GM23338 (cell line): ENCODE data around the gene VAX1. TPM values are rescaled to one million over a fixed set of nuclear protein-coding genes. Genes with fewer than 3 reads are reported as not detected.
A peak's percentile ranks its signal among the peaks of the same experiment; 100 is the strongest.

ENCODE experiments used
- ATAC-seq: fragments of 200-7000 bp; cut with Tn5 transposase; 3 replicates; pipeline ENCODE4 v1.9.1; 2020
- DNase-seq: peaks from one replicate; pipeline ENCODE4 v3.0.0-alpha.2; 2015; ENCODE audit warnings: low spot score
- H2AFZ ChIP-seq: fragments of 200-600 bp; sonication (generic); 2 replicates; pipeline ENCODE4 v1.8.0; 2016; ENCODE audit warnings: antibody characterized with exemption, mild to moderate bottlenecking, moderate library complexity
- H3F3A ChIP-seq: fragments of 200-600 bp; sonication (generic); replicated peaks from 2 replicates; pipeline ENCODE4 v1.8.0; 2017; ENCODE audit warnings: antibody characterized with exemption, mixed run types, low read depth
- H3K27ac ChIP-seq: fragments of 200-600 bp; sonication (generic); 2 replicates; pipeline ENCODE4 v1.6.1; 2016; ENCODE audit warnings: low read depth
- H3K27me3 ChIP-seq: fragments of 200-600 bp; sonication (generic); 2 replicates; pipeline ENCODE4 v1.8.0; 2016; ENCODE audit warnings: mild to moderate bottlenecking, mixed run types, moderate library complexity; ENCODE audit not compliant: insufficient read depth
- H3K36me3 ChIP-seq: fragments of 200-600 bp; sonication (generic); 2 replicates; pipeline ENCODE4 v1.8.0; 2016; ENCODE audit warnings: mild to moderate bottlenecking; ENCODE audit not compliant: insufficient read depth
- H3K4me1 ChIP-seq: fragments of 200-600 bp; sonication (generic); 2 replicates; pipeline ENCODE4 v1.8.0; 2016; ENCODE audit warnings: mild to moderate bottlenecking, moderate library complexity; ENCODE audit not compliant: insufficient read depth
- H3K4me2 ChIP-seq: fragments of 200-600 bp; sonication (generic); 2 replicates; pipeline ENCODE4 v1.7.1; 2017; ENCODE audit warnings: mixed run types
- H3K4me3 ChIP-seq: fragments of 200-600 bp; sonication (generic); 2 replicates; pipeline ENCODE4 v1.6.1; 2016; ENCODE audit warnings: mixed run types
- H3K79me2 ChIP-seq: fragments of 200-600 bp; sonication (generic); replicated peaks from 2 replicates; pipeline ENCODE4 v1.8.0; 2017; ENCODE audit warnings: mild to moderate bottlenecking; ENCODE audit not compliant: insufficient read depth
- H3K9me2 ChIP-seq: fragments of 200-600 bp; sonication (generic); 2 replicates; pipeline ENCODE4 v1.8.0; 2017; ENCODE audit not compliant: insufficient read depth
- H4K20me1 ChIP-seq: fragments of 200-600 bp; sonication (generic); replicated peaks from 2 replicates; pipeline ENCODE4 v1.8.0; 2017; ENCODE audit warnings: mild to moderate bottlenecking; ENCODE audit not compliant: insufficient read depth
- H3K27ac Mint-ChIP-seq: 2 replicates; pipeline ENCODE4 v1.8.0; 2020; ENCODE audit warnings: inconsistent platforms, mild to moderate bottlenecking, moderate library complexity, mixed read lengths
- H3K27me3 Mint-ChIP-seq: 3 replicates; pipeline ENCODE4 v1.8.0; 2022; ENCODE audit warnings: low read depth, mild to moderate bottlenecking, moderate library complexity, mixed read lengths, inconsistent platforms; ENCODE audit not compliant: insufficient read depth, poor library complexity
- H3K36me3 Mint-ChIP-seq: 3 replicates; pipeline ENCODE4 v1.8.0; 2021; ENCODE audit warnings: low read depth, mild to moderate bottlenecking, inconsistent platforms, moderate library complexity, mixed read lengths
- H3K4me1 Mint-ChIP-seq: 3 replicates; pipeline ENCODE4 v1.8.0; 2020; ENCODE audit warnings: mild to moderate bottlenecking, inconsistent platforms, mixed read lengths
- H3K4me3 Mint-ChIP-seq: 3 replicates; pipeline ENCODE4 v1.8.0; 2021; ENCODE audit warnings: moderate library complexity, mild to moderate bottlenecking, inconsistent platforms, mixed read lengths
- H3K9me3 Mint-ChIP-seq: 3 replicates; pipeline ENCODE4 v1.8.0; 2020; ENCODE audit warnings: moderate library complexity, mild to moderate bottlenecking, inconsistent platforms, mixed read lengths
- CREB1 ChIP-seq: fragments of 250-450 bp; sonication (Bioruptor Pico); IDR thresholded peaks from 2 replicates; pipeline ENCODE4 v1.5.0; 2020; ENCODE audit warnings: low read depth, mild to moderate bottlenecking, moderate library complexity
- EZH2 ChIP-seq: fragments of 200-600 bp; sonication (generic); IDR thresholded peaks from one replicate; pipeline ENCODE4 v1.8.0; 2017; ENCODE audit warnings: antibody characterized with exemption, mild to moderate bottlenecking, low read depth; ENCODE audit not compliant: unreplicated experiment
- EZH2phosphoT487 ChIP-seq: fragments of 200-600 bp; sonication (generic); IDR thresholded peaks from one replicate; pipeline ENCODE4 v1.8.1; 2018; ENCODE audit warnings: antibody characterized with exemption; ENCODE audit not compliant: unreplicated experiment
- JUNB ChIP-seq: IDR thresholded peaks from one replicate; pipeline ENCODE4 v1.6.1; 2016; ENCODE audit warnings: antibody characterized with exemption; ENCODE audit not compliant: unreplicated experiment
- POLR2AphosphoS5 ChIP-seq: IDR thresholded peaks from 2 replicates; pipeline ENCODE4 v1.6.1; 2016; ENCODE audit warnings: antibody characterized with exemption, low read depth
- STAT1 ChIP-seq: IDR thresholded peaks from one replicate; pipeline ENCODE4 v1.6.1; 2016; ENCODE audit warnings: antibody characterized with exemption; ENCODE audit not compliant: unreplicated experiment
- ZNF331 ChIP-seq: fragments of 250-450 bp; sonication (Bioruptor Pico); IDR thresholded peaks from 2 replicates; pipeline ENCODE4 v1.5.0; 2020; ENCODE audit warnings: low read depth, mild to moderate bottlenecking, moderate library complexity
- polyA plus RNA-seq: library from polyadenylated mRNA; unstranded; fragments of >200 nt; fragmentation: Nextera tagmentation; extraction: Ambion mirVana; gene quantifications from 2 replicates; pipeline ENCODE4 v1.2.1, GENCODE V29; 2016
- total RNA-seq: library from RNA; depleted of rRNA; stranded (reverse); fragments of >200 nt; shearing (Covaris generic); gene quantifications from 2 replicates; pipeline ENCODE4 v1.2.3, GENCODE V29; 2014
- TF ChIP-seq, protein P1 (sequence below): fragments of 250-450 bp; sonication (Bioruptor Pico); IDR thresholded peaks from 2 replicates; pipeline ENCODE4 v1.5.0; 2020; ENCODE audit warnings: mild to moderate bottlenecking, moderate library complexity

Gene VAX1
- total and polyA plus RNA-seq, 2 experiments from 2014 or later, result not detected

- H3K4me3 ChIP-seq, result peak overlapping the region; percentile 55
- H2AFZ ChIP-seq, result no peak overlapping the region; the same call in 1 of the 2 replicates
- H3K27me3 ChIP-seq, result peaks cover 99% of the 10 kb centered on the region
- H3F3A ChIP-seq, result peaks cover 43% of the 10 kb centered on the region
- Mint-ChIP-seq H3K4me3 (peak overlapping the region; percentile 76), H3K4me1 (peaks cover 59% of the 10 kb centered on the region), H3K27ac (no peak overlapping the region), H3K36me3 (peaks cover 3% of the 10 kb centered on the region; the same call in 1 of the 3 replicates), H3K9me3 (peaks cover 7% of the 10 kb centered on the region; the same call in 2 of the 3 replicates), H3K27me3 (peaks cover 95% of the 10 kb centered on the region)
- H3K9me2 ChIP-seq, result no peaks in the 10 kb centered on the region
- DNase-seq, result peak; percentile 39
- H3K4me1 ChIP-seq, result peaks cover 76% of the 10 kb centered on the region
- H3K79me2 ChIP-seq, result no peaks in the 10 kb centered on the region
- no peak overlapping the region for H3K27ac ChIP-seq
- no peaks in the 10 kb centered on the region for H3K36me3 ChIP-seq
- H3K4me2 ChIP-seq, result peak overlapping the region; percentile 88
- no peak for ATAC-seq
- TF ChIP-seq CREB1 (CRISPR knock-in tag), result no peak
- TF ChIP-seq, protein P1, sequence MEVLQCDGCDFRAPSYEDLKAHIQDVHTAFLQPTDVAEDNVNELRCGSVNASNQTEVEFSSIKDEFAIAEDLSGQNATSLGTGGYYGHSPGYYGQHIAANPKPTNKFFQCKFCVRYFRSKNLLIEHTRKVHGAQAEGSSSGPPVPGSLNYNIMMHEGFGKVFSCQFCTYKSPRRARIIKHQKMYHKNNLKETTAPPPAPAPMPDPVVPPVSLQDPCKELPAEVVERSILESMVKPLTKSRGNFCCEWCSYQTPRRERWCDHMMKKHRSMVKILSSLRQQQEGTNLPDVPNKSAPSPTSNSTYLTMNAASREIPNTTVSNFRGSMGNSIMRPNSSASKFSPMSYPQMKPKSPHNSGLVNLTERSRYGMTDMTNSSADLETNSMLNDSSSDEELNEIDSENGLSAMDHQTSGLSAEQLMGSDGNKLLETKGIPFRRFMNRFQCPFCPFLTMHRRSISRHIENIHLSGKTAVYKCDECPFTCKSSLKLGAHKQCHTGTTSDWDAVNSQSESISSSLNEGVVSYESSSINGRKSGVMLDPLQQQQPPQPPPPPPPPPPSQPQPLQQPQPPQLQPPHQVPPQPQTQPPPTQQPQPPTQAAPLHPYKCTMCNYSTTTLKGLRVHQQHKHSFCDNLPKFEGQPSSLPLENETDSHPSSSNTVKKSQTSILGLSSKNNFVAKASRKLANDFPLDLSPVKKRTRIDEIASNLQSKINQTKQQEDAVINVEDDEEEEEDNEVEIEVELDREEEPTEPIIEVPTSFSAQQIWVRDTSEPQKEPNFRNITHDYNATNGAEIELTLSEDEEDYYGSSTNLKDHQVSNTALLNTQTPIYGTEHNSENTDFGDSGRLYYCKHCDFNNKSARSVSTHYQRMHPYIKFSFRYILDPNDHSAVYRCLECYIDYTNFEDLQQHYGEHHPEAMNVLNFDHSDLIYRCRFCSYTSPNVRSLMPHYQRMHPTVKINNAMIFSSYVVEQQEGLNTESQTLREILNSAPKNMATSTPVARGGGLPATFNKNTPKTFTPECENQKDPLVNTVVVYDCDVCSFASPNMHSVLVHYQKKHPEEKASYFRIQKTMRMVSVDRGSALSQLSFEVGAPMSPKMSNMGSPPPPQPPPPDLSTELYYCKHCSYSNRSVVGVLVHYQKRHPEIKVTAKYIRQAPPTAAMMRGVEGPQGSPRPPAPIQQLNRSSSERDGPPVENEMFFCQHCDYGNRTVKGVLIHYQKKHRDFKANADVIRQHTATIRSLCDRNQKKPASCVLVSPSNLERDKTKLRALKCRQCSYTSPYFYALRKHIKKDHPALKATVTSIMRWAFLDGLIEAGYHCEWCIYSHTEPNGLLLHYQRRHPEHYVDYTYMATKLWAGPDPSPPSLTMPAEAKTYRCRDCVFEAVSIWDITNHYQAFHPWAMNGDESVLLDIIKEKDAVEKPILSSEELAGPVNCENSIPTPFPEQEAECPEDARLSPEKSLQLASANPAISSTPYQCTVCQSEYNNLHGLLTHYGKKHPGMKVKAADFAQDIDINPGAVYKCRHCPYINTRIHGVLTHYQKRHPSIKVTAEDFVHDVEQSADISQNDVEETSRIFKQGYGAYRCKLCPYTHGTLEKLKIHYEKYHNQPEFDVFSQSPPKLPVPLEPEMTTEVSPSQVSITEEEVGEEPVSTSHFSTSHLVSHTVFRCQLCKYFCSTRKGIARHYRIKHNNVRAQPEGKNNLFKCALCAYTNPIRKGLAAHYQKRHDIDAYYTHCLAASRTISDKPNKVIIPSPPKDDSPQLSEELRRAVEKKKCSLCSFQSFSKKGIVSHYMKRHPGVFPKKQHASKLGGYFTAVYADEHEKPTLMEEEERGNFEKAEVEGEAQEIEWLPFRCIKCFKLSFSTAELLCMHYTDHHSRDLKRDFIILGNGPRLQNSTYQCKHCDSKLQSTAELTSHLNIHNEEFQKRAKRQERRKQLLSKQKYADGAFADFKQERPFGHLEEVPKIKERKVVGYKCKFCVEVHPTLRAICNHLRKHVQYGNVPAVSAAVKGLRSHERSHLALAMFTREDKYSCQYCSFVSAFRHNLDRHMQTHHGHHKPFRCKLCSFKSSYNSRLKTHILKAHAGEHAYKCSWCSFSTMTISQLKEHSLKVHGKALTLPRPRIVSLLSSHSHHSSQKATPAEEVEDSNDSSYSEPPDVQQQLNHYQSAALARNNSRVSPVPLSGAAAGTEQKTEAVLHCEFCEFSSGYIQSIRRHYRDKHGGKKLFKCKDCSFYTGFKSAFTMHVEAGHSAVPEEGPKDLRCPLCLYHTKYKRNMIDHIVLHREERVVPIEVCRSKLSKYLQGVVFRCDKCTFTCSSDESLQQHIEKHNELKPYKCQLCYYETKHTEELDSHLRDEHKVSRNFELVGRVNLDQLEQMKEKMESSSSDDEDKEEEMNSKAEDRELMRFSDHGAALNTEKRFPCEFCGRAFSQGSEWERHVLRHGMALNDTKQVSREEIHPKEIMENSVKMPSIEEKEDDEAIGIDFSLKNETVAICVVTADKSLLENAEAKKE (CRISPR knock-in tag), result no peak
- TF ChIP-seq POLR2AphosphoS5, result no peak
- no peak for TF ChIP-seq STAT1
- no peak for TF ChIP-seq ZNF331 (CRISPR knock-in tag)
- TF ChIP-seq EZH2, result peak; percentile 98
- TF ChIP-seq EZH2phosphoT487, result peak; percentile 49
- no peak for TF ChIP-seq JUNB
- peaks cover 10% of the 10 kb centered on the region for H4K20me1 ChIP-seq
These were observed 4.6 kb downstream of the VAX1 start for GRCh38 chr10:117133273-117134055.
